ENCODE measurements around the gene ADCY2.

- TF ChIP-seq CTCF (IDR thresholded peaks at IDR 0.05; ENCODE audit: low read depth, low read length), result no peak
- no peak for TF ChIP-seq EZH2phosphoT487 (IDR thresholded peaks at IDR 0.05; ENCODE audit: low read depth)
These were observed 40.6 kb downstream of the ADCY2 start for GRCh38 chr5:7436521-7436920.

Measured in OCI-LY3 (cell line).